HT1080 (cell line): Measurements from ENCODE around the gene AHI1. TPM values are rescaled to one million over a fixed set of nuclear protein-coding genes. Genes with fewer than 3 reads are reported as not detected.
"Not testable (repeated sequence)": the region's sequence is repeated elsewhere in the genome, so short reads cannot be mapped to it uniquely, and the experiment has no call there.

ENCODE experiments used
- DNase-seq: peaks from one replicate; pipeline ENCODE4 v3.0.0-alpha.2; 2015; ENCODE audit warnings: low read depth
- total RNA-seq: library from RNA; depleted of rRNA; stranded (reverse); fragments of >200 nt; shearing (Covaris generic); gene quantifications from 2 replicates; pipeline ENCODE4 v1.2.3, GENCODE V29; 2014

Gene AHI1
- total RNA-seq, 1 experiment from 2014 or later = 7.8 TPM

GRCh38 chr6:135397172-135397952 is 100.2 kb downstream of the AHI1 start:
- no peak for DNase-seq

GRCh38 chr6:135395136-135395535 is 102.4 kb downstream of the AHI1 start:
- DNase-seq = no peak

- DNase-seq = no peak
Measured at GRCh38 chr6:135393289-135393688, 104.3 kb downstream of the AHI1 start.

- DNase-seq = no peak
Measured at GRCh38 chr6:135390458-135390857, 107.1 kb downstream of the AHI1 start.

GRCh38 chr6:135385299-135385698 is 112.2 kb downstream of the AHI1 start:
- DNase-seq = no peak

- DNase-seq = no peak
Measured at GRCh38 chr6:135383766-135384165, 113.8 kb downstream of the AHI1 start.

- no peak for DNase-seq
Measured at GRCh38 chr6:135383301-135383700, 114.2 kb downstream of the AHI1 start.

GRCh38 chr6:135382182-135382628 is 115.3 kb downstream of the AHI1 start:
- no peak for DNase-seq

GRCh38 chr6:135380793-135381192 is 116.7 kb downstream of the AHI1 start:
- no peak for DNase-seq

GRCh38 chr6:135379647-135380046 is 117.9 kb downstream of the AHI1 start:
- no peak for DNase-seq

GRCh38 chr6:135372758-135373157 is 124.8 kb downstream of the AHI1 start:
- peak; percentile 4 for DNase-seq

- not testable (repeated sequence) for DNase-seq
Measured at GRCh38 chr6:135363622-135364021, 133.9 kb downstream of the AHI1 start.

GRCh38 chr6:135362124-135362523 is 135.4 kb downstream of the AHI1 start:
- no peak for DNase-seq

GRCh38 chr6:135360222-135360621 is 137.3 kb downstream of the AHI1 start:
- DNase-seq = no peak

- DNase-seq = peak; percentile 8
Measured at GRCh38 chr6:135358985-135359384, 138.6 kb downstream of the AHI1 start.

GRCh38 chr6:135358251-135358821 is 139.2 kb downstream of the AHI1 start:
- DNase-seq = peak; percentile 86

GRCh38 chr6:135354407-135354806 is 143.1 kb downstream of the AHI1 start:
- DNase-seq = no peak

- DNase-seq = no peak
Measured at GRCh38 chr6:135353113-135353512, 144.4 kb downstream of the AHI1 start.

- no peak for DNase-seq
Measured at GRCh38 chr6:135351635-135352034, 145.9 kb downstream of the AHI1 start.

GRCh38 chr6:135347887-135348286 is 149.7 kb downstream of the AHI1 start:
- DNase-seq = no peak

GRCh38 chr6:135346747-135347146 is 150.8 kb downstream of the AHI1 start:
- peak; percentile 69 for DNase-seq

GRCh38 chr6:135344526-135344925 is 153.0 kb downstream of the AHI1 start:
- DNase-seq = no peak

- not testable (repeated sequence) for DNase-seq
Measured at GRCh38 chr6:135339920-135340319, 157.6 kb downstream of the AHI1 start.
